ENCODE results near the gene CACNA2D4. TPM values are rescaled to one million over a fixed set of nuclear protein-coding genes. Genes with fewer than 3 reads are reported as not detected.

Gene CACNA2D4
- total RNA-seq, 4 donors from 2014 or later = 1.5 to 2.6 (median 2.0) TPM

GRCh38 chr12:1844661-1845409 lies 73.6 kb downstream of the CACNA2D4 start:
- 59 to 62% methylated on average over 10 to 12 of the region's 12 CpGs for WGBS, 2 donors

GRCh38 chr12:1844223-1844622 lies 74.2 kb downstream of the CACNA2D4 start:
- Histone ChIP-seq H3K4me1 (no peaks in the 10 kb centered on the region), H3K36me3 (no peaks in the 10 kb centered on the region), H3K9me3 (no peaks in the 10 kb centered on the region), H3K4me3 (replicated peaks in 1 of 3) (no peak overlapping the region), H3K27me3 (no peaks in the 10 kb centered on the region), H3K27ac (no peak overlapping the region)
- intact Hi-C loops (cut with DNase I) = no loop called here
- no peak for DNase-seq
- no peak for TF ChIP-seq CTCF (IDR thresholded peaks at IDR 0.05)
- no peak for TF ChIP-seq POLR2A (IDR thresholded peaks at IDR 0.05)
- WGBS, 2 donors = 80 to 83% methylated on average over 10 of the region's 10 CpGs

More at GRCh38 chr12:1844661-1845409, 73.6 kb downstream of the CACNA2D4 start:
- intact Hi-C loops (cut with DNase I) = no loop called here
- Histone ChIP-seq H3K9me3 (no peaks in the 10 kb centered on the region), H3K27me3 (no peaks in the 10 kb centered on the region), H3K36me3 (no peaks in the 10 kb centered on the region), H3K4me3 (replicated peaks in 1 of 3) (no peak overlapping the region), H3K4me1 (no peaks in the 10 kb centered on the region), H3K27ac (no peak overlapping the region)
- TF ChIP-seq CTCF (IDR thresholded peaks at IDR 0.05) (no peak), POLR2A (IDR thresholded peaks at IDR 0.05) (no peak)
- DNase-seq = no peak

- intact Hi-C loops (cut with DNase I) = no loop called here
- Histone ChIP-seq H3K27ac (no peak overlapping the region), H3K4me3 (replicated peaks in 1 of 3) (no peak overlapping the region), H3K27me3 (no peaks in the 10 kb centered on the region), H3K36me3 (no peaks in the 10 kb centered on the region), H3K4me1 (no peaks in the 10 kb centered on the region), H3K9me3 (no peaks in the 10 kb centered on the region)
- DNase-seq = no peak
- TF ChIP-seq POLR2A (IDR thresholded peaks at IDR 0.05) (no peak), CTCF (IDR thresholded peaks at IDR 0.05) (no peak)
- 52 to 57% methylated on average over 3 of the region's 3 CpGs for WGBS, 2 donors
Measured at GRCh38 chr12:1843641-1844005, 74.8 kb downstream of the CACNA2D4 start.

GRCh38 chr12:1842905-1843640 lies 75.4 kb downstream of the CACNA2D4 start:
- intact Hi-C loops (cut with DNase I) = no loop called here

More at GRCh38 chr12:1842905-1843640, 75.4 kb downstream of the CACNA2D4 start:
- no peaks in the 10 kb centered on the region for H3K9me3 ChIP-seq
- no peaks in the 10 kb centered on the region for H3K36me3 ChIP-seq
- H3K4me3 ChIP-seq (replicated peaks in 1 of 3) = no peak overlapping the region
- H3K27ac ChIP-seq = no peak overlapping the region
- no peaks in the 10 kb centered on the region for H3K27me3 ChIP-seq
- TF ChIP-seq CTCF (IDR thresholded peaks at IDR 0.05) (no peak), POLR2A (IDR thresholded peaks at IDR 0.05) (no peak)
- WGBS, 2 donors = 75 to 77% methylated on average over 15 to 16 of the region's 16 CpGs
- no peak for DNase-seq
- no peaks in the 10 kb centered on the region for H3K4me1 ChIP-seq

Measured in thyroid gland (tissue), 4 donors.